ENCODE measurements around the gene SHANK1. TPM values are rescaled to one million over a fixed set of nuclear protein-coding genes. Genes with fewer than 3 reads are reported as not detected.

SHANK1 gene
- polyA plus RNA-seq, 3 donors from 2014 or later = not detected

- Mint-ChIP-seq H3K27me3 (ENCODE audit: low read depth in 3 of 3) (peaks cover 7 to 16% (median 8%) of the 10 kb centered on the region in 3 donors), H3K4me3 (no peak overlapping the region), H3K36me3 (peaks cover 0 to 3% (median 0%) of the 10 kb centered on the region in 3 donors), H3K27ac (no peak overlapping the region), H3K9me3 (peaks cover 0 to 4% (median 0%) of the 10 kb centered on the region in 6 donors), H3K4me1 (no peaks in the 10 kb centered on the region)
- DNase-seq = no peak
Observed at GRCh38 chr19:50648659-50649058, 70.9 kb downstream of the SHANK1 start.

GRCh38 chr19:50647879-50648615 lies 71.6 kb downstream of the SHANK1 start:
- H3K36me3 Mint-ChIP-seq = peaks cover 0 to 3% (median 0%) of the 10 kb centered on the region in 3 donors
- peaks cover 0 to 2% (median 0%) of the 10 kb centered on the region in 6 donors for H3K9me3 Mint-ChIP-seq
- DNase-seq = no peak
- no peak overlapping the region for H3K27ac Mint-ChIP-seq
- peaks cover 7 to 10% (median 8%) of the 10 kb centered on the region in 3 donors for H3K27me3 Mint-ChIP-seq (ENCODE audit: low read depth in 3 of 3)
- no peak overlapping the region for H3K4me3 Mint-ChIP-seq
- H3K4me1 Mint-ChIP-seq = no peaks in the 10 kb centered on the region

- Mint-ChIP-seq H3K9me3 (peaks cover 0 to 2% (median 0%) of the 10 kb centered on the region in 6 donors), H3K4me1 (no peaks in the 10 kb centered on the region), H3K4me3 (no peak overlapping the region), H3K36me3 (no peaks in the 10 kb centered on the region), H3K27ac (no peak overlapping the region), H3K27me3 (ENCODE audit: low read depth in 3 of 3) (peaks cover 6 to 12% (median 7%) of the 10 kb centered on the region in 3 donors)
- DNase-seq = no peak
Observed at GRCh38 chr19:50646074-50646807, 73.4 kb downstream of the SHANK1 start.

- Mint-ChIP-seq H3K4me3 (no peak overlapping the region), H3K27ac (no peak overlapping the region), H3K27me3 (ENCODE audit: low read depth in 3 of 3) (peaks cover 10 to 16% (median 12%) of the 10 kb centered on the region in 3 donors), H3K4me1 (no peaks in the 10 kb centered on the region), H3K36me3 (no peaks in the 10 kb centered on the region), H3K9me3 (peaks cover 0 to 2% (median 0%) of the 10 kb centered on the region in 6 donors)
- no peak for DNase-seq
Observed at GRCh38 chr19:50645107-50645506, 74.5 kb downstream of the SHANK1 start.

- Mint-ChIP-seq H3K27me3 (ENCODE audit: low read depth in 3 of 3) (peaks cover 8 to 17% (median 9%) of the 10 kb centered on the region in 3 donors), H3K4me3 (no peak overlapping the region), H3K4me1 (no peaks in the 10 kb centered on the region), H3K36me3 (no peaks in the 10 kb centered on the region), H3K27ac (no peak overlapping the region), H3K9me3 (peaks cover 0 to 2% (median 0%) of the 10 kb centered on the region in 6 donors)
- DNase-seq = no peak
Observed at GRCh38 chr19:50644315-50644915, 75.2 kb downstream of the SHANK1 start.

GRCh38 chr19:50640368-50640767 lies 79.2 kb downstream of the SHANK1 start:
- Mint-ChIP-seq H3K36me3 (no peaks in the 10 kb centered on the region), H3K27ac (no peak overlapping the region), H3K9me3 (peaks cover 0 to 7% (median 4%) of the 10 kb centered on the region in 6 donors), H3K4me1 (peaks cover 0 to 4% of the 10 kb centered on the region in 2 donors), H3K4me3 (peak overlapping the region in 1 of 5 donors; percentile 21), H3K27me3 (ENCODE audit: low read depth in 3 of 3) (peaks cover 9 to 32% (median 16%) of the 10 kb centered on the region in 3 donors)
- DNase-seq = no peak

GRCh38 chr19:50639121-50640112 lies 80.2 kb downstream of the SHANK1 start, which contains the start of gene SYT3:
Gene SYT3 (minus strand): TSS chr19:50639881. CDS start chr19:50637411, 2,470 bp downstream.
- DNase-seq = no peak
- no peaks in the 10 kb centered on the region for H3K36me3 Mint-ChIP-seq
- H3K27me3 Mint-ChIP-seq (ENCODE audit: low read depth in 3 of 3) = peaks cover 9 to 32% (median 16%) of the 10 kb centered on the region in 3 donors
- H3K4me1 Mint-ChIP-seq = peaks cover 0 to 4% of the 10 kb centered on the region in 2 donors
- no peak within 1 kb of the TSS for H3K27ac Mint-ChIP-seq
- peaks cover 0 to 15% (median 8%) of the 10 kb centered on the region in 6 donors for H3K9me3 Mint-ChIP-seq
- peak within 1 kb of the TSS; percentile 59 to 75 (median 64) for H3K4me3 Mint-ChIP-seq

- Mint-ChIP-seq H3K4me3 (peak overlapping the region in 4 of 5 donors; percentile 0 to 56 (median 34)), H3K9me3 (peaks cover 2 to 23% (median 15%) of the 10 kb centered on the region in 6 donors), H3K27me3 (ENCODE audit: low read depth in 3 of 3) (peaks cover 14 to 32% (median 16%) of the 10 kb centered on the region in 3 donors), H3K4me1 (peaks cover 0 to 4% of the 10 kb centered on the region in 2 donors), H3K36me3 (no peaks in the 10 kb centered on the region), H3K27ac (no peak overlapping the region)
- no peak for DNase-seq
Observed at GRCh38 chr19:50638600-50638999, 81.0 kb downstream of the SHANK1 start.

GRCh38 chr19:50636317-50637085 lies 83.1 kb downstream of the SHANK1 start:
- Mint-ChIP-seq H3K9me3 (peaks cover 7 to 30% (median 22%) of the 10 kb centered on the region in 6 donors), H3K4me3 (no peak overlapping the region), H3K36me3 (peaks cover 0 to 3% (median 0%) of the 10 kb centered on the region in 3 donors), H3K4me1 (peaks cover 0 to 4% of the 10 kb centered on the region in 2 donors), H3K27ac (no peak overlapping the region), H3K27me3 (ENCODE audit: low read depth in 3 of 3) (peaks cover 16 to 24% (median 18%) of the 10 kb centered on the region in 3 donors)
- no peak for DNase-seq

- Mint-ChIP-seq H3K4me3 (no peak overlapping the region), H3K36me3 (peaks cover 0 to 3% (median 0%) of the 10 kb centered on the region in 3 donors), H3K4me1 (peaks cover 0 to 2% of the 10 kb centered on the region in 2 donors), H3K27ac (no peak overlapping the region), H3K27me3 (ENCODE audit: low read depth in 3 of 3) (peaks cover 11 to 17% (median 12%) of the 10 kb centered on the region in 3 donors), H3K9me3 (peaks cover 7 to 30% (median 22%) of the 10 kb centered on the region in 6 donors)
- DNase-seq = no peak
Observed at GRCh38 chr19:50633973-50634372, 85.6 kb downstream of the SHANK1 start.

- no peaks in the 10 kb centered on the region for H3K4me1 Mint-ChIP-seq
- H3K9me3 Mint-ChIP-seq = peaks cover 7 to 30% (median 22%) of the 10 kb centered on the region in 6 donors
- H3K27ac Mint-ChIP-seq = no peak overlapping the region
- DNase-seq = no peak
- H3K27me3 Mint-ChIP-seq (ENCODE audit: low read depth in 3 of 3) = peaks cover 9 to 11% (median 11%) of the 10 kb centered on the region in 3 donors
- H3K4me3 Mint-ChIP-seq = no peak overlapping the region
- peaks cover 0 to 3% (median 0%) of the 10 kb centered on the region in 3 donors for H3K36me3 Mint-ChIP-seq
Observed at GRCh38 chr19:50633359-50633758, 86.2 kb downstream of the SHANK1 start.

All from immature natural killer cell (primary cell).